Osteocyte (in vitro differentiated cells): ENCODE data around the gene RGS7. TPM values are rescaled to one million over a fixed set of nuclear protein-coding genes. Genes with fewer than 3 reads are reported as not detected.

ENCODE experiments used
- DNase-seq: peaks from one replicate; pipeline ENCODE4 v3.0.0; 2021; ENCODE audit warnings: mixed read lengths; ENCODE audit not compliant: unreplicated experiment; ENCODE audit errors: extremely low spot score
- H3K27ac Mint-ChIP-seq: one replicate; pipeline ENCODE4 v1.8.0; 2021; ENCODE audit warnings: mild to moderate bottlenecking, mixed read lengths; ENCODE audit not compliant: unreplicated experiment
- H3K27me3 Mint-ChIP-seq: one replicate; pipeline ENCODE4 v1.8.0; 2021; ENCODE audit warnings: mixed read lengths; ENCODE audit not compliant: unreplicated experiment
- H3K36me3 Mint-ChIP-seq: one replicate; pipeline ENCODE4 v1.8.0; 2021; ENCODE audit warnings: mixed read lengths; ENCODE audit not compliant: unreplicated experiment
- H3K4me1 Mint-ChIP-seq: one replicate; pipeline ENCODE4 v1.8.0; 2021; ENCODE audit warnings: mixed read lengths; ENCODE audit not compliant: unreplicated experiment
- H3K4me3 Mint-ChIP-seq: one replicate; pipeline ENCODE4 v1.8.0; 2021; ENCODE audit warnings: mild to moderate bottlenecking, moderate library complexity, mixed read lengths; ENCODE audit not compliant: unreplicated experiment
- H3K9me3 Mint-ChIP-seq: one replicate; pipeline ENCODE4 v1.8.0; 2021; ENCODE audit warnings: mixed read lengths; ENCODE audit not compliant: unreplicated experiment
- total RNA-seq: library from RNA; stranded (reverse); gene quantifications from 2 replicates; pipeline ENCODE4 v1.2.1, GENCODE V29; 2021
- TF ChIP-seq, protein P1 (sequence below): fragments of 200-600 bp; sonication (generic); IDR thresholded peaks from 2 replicates; pipeline ENCODE4 v1.5.0; 2021; ENCODE audit warnings: antibody characterized with exemption, mild to moderate bottlenecking, moderate library complexity

The RGS7 gene
- total RNA-seq, 1 donor from 2014 or later: 10.9 TPM

DNA sequence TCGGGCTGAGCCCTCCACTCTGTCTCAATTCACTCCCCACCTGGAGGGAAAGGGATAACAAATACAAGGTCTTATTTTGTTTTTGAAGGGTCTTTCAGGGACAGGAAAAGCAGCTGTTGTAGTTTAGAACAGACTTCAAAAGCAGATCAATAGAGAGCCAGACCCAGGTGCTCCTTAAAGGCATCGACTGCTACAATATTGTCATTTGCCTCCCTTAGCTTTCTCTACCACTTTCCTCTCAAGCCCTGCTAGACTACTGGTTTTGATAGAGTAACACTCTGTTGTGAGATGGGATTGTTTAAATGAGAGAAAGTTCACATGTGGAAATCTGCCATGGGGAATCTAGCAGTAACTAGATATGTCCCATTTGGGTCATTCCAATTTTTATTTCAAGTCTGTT is 24.0 kb downstream of the RGS7 start:
- TF ChIP-seq, protein P1, sequence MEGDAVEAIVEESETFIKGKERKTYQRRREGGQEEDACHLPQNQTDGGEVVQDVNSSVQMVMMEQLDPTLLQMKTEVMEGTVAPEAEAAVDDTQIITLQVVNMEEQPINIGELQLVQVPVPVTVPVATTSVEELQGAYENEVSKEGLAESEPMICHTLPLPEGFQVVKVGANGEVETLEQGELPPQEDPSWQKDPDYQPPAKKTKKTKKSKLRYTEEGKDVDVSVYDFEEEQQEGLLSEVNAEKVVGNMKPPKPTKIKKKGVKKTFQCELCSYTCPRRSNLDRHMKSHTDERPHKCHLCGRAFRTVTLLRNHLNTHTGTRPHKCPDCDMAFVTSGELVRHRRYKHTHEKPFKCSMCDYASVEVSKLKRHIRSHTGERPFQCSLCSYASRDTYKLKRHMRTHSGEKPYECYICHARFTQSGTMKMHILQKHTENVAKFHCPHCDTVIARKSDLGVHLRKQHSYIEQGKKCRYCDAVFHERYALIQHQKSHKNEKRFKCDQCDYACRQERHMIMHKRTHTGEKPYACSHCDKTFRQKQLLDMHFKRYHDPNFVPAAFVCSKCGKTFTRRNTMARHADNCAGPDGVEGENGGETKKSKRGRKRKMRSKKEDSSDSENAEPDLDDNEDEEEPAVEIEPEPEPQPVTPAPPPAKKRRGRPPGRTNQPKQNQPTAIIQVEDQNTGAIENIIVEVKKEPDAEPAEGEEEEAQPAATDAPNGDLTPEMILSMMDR: no peak
- peaks cover 30% of the 10 kb centered on the region for H3K4me1 Mint-ChIP-seq
- no peaks in the 10 kb centered on the region for H3K27me3 Mint-ChIP-seq
- H3K4me3 Mint-ChIP-seq: no peak overlapping the region
- no peak overlapping the region for H3K27ac Mint-ChIP-seq
- DNase-seq: no peak
- H3K9me3 Mint-ChIP-seq: no peaks in the 10 kb centered on the region
- H3K36me3 Mint-ChIP-seq: no peaks in the 10 kb centered on the region

DNA sequence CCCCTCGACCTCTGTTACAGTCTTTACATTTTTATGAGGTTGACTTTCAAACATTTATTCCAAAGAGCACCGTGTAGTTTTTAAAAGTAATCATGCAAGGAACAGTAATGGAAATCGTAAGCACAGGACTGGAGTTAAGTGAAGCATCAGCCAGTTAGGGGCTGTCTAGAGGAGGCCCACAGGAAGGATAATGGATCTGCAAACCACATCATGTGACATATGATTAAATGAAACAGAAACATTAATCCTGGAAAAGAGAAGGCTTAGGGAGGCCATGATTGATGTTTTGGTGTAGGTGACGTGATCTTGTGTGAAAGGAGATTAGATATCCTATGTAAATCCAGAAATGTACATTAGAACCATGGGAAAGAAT is 25.0 kb downstream of the RGS7 start:
- Mint-ChIP-seq H3K4me1 (peaks cover 23% of the 10 kb centered on the region), H3K36me3 (no peaks in the 10 kb centered on the region), H3K27ac (no peak overlapping the region), H3K9me3 (no peaks in the 10 kb centered on the region), H3K27me3 (no peaks in the 10 kb centered on the region), H3K4me3 (no peak overlapping the region)
- DNase-seq: no peak
- TF ChIP-seq, protein P1: no peak

DNA sequence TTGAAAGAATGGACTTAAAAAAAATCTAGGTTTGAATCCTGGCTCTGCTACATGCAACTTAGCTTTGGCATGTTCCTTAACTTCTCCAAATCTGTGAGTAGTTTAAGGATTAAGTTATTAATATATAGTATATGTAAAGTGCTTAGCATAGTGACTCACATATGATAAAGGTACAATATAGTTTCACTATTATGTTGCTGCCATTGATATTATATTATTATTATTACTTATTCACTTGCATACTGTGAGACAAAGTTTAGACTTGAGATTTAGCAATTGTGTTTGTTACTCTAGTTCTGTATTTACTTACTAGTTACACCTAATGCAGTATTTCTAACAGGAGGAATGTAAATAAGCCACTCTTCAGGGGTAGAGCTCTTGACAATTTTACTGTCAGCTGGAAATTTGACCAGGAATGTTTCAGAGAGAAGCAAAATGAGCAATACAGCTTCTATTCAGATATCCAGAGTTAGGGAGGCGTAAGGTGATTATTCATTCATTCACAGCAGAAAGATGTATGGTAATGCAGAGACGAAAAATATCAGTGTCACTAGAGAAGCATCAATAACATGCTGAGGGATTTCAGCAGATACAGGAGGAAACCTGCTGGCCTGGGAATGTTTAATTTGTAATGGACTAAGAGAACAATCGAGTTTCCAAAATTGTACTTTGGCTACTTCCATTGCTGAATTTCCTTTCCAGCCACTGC is 25.5 kb downstream of the RGS7 start:
- DNase-seq: no peak
- Mint-ChIP-seq H3K36me3 (no peaks in the 10 kb centered on the region), H3K27ac (no peak overlapping the region), H3K4me1 (peaks cover 17% of the 10 kb centered on the region), H3K4me3 (no peak overlapping the region), H3K9me3 (no peaks in the 10 kb centered on the region), H3K27me3 (no peaks in the 10 kb centered on the region)
- TF ChIP-seq, protein P1: no peak

DNA sequence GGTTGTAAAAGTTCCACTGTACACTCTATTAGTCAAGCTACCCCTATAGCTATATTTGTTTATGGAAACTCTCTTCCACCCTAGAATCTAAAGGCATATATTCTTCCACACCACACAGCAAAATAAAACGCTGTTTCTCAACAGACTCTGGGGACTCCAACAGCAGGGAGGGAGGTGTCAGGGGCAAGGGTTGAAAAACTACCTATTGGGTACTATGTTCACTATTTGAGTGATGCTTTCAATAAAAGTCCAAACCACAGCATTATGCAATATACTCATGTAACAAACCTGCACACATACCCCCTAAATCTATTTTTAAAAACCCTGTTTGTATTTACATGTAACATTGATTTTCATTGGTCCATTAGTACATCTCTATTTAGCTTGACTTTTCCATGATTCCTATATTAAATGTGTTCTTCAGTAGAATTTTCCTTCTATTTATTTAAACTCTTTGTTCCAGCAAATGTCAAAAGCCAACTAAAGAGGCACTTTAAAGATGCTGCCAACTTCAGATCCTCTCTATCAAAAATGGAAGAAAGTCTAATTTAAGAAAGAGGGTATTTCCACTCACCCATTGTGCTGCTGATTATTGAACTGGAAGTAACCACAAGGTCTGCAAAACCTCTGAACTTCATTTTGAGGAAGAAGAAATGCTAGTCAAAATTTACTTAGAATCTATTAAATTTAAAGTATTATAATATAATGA is 26.2 kb downstream of the RGS7 start:
- no peaks in the 10 kb centered on the region for H3K27me3 Mint-ChIP-seq
- peaks cover 10% of the 10 kb centered on the region for H3K4me1 Mint-ChIP-seq

DNA sequence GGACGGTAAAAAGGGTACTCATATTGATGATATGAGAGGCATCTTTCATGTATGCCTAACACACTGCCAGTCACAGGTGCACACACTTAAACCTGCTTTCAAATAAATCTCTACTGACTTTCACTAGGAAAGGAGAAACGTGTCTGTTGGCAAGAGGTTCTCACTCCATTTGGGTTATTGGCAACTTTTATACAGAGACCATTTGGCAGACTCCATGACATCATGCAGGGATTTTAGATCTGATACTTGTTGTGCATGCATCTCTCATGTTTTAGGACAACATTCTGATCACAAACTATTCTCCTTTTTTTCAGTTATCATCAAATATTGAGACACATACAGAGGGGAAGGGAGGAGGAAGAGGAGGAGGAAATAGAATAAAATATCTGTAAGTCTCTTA is 31.5 kb downstream of the RGS7 start:
- Mint-ChIP-seq H3K27ac (no peak overlapping the region), H3K4me3 (no peak overlapping the region), H3K9me3 (no peaks in the 10 kb centered on the region), H3K36me3 (no peaks in the 10 kb centered on the region), H3K4me1 (no peaks in the 10 kb centered on the region), H3K27me3 (no peaks in the 10 kb centered on the region)
- TF ChIP-seq, protein P1: no peak
- DNase-seq: no peak

More for the DNA sequence above, 26.2 kb downstream of the RGS7 start:
- no peak overlapping the region for H3K4me3 Mint-ChIP-seq
- TF ChIP-seq, protein P1: no peak
- H3K9me3 Mint-ChIP-seq: no peaks in the 10 kb centered on the region
- no peak for DNase-seq
- no peaks in the 10 kb centered on the region for H3K36me3 Mint-ChIP-seq
- no peak overlapping the region for H3K27ac Mint-ChIP-seq
